Measurements from ENCODE around the gene CAPN9. TPM values are rescaled to one million over a fixed set of nuclear protein-coding genes. Genes with fewer than 3 reads are reported as not detected.

Gene CAPN9
- total and polyA plus RNA-seq, 9 of the 15 experiments (the other 6 are each of a cell fraction or from before 2014, with no cell fraction given) = not detected

DNA sequence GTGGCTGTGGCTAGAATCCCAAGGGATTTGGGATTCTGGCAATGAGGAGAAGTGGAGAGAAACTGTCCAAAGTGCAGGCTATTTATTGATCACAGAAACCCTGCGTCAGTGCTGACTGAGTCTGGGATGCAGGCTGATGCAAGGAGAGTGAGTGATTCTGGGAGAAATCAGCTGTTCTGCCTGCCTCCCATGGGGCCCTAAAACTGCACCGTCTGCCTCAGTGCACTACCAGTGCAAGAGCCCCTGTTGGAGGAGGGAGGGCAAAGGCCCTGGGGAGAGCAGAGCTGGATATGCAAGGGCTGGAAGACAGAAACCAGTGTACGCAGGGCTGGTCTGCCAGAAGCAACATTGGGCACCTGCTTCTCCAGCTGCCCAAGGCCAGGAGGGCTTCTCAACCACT is 78.6 kb downstream of the CAPN9 start:
- H3K9me3 ChIP-seq (replicated peaks; ENCODE audit: control insufficient read depth, insufficient read depth, low read depth, low read length) = no peaks in the 10 kb centered on the region

More for the DNA sequence above, 78.6 kb downstream of the CAPN9 start:
- in situ Hi-C loops (cut with MboI) = no loop called here
- Histone ChIP-seq H3K4me1 (replicated peaks in 1 of 2; ENCODE audit: control insufficient read depth in 2 of 2, insufficient read depth in 2 of 2, low read length in 2 of 2) (peaks cover 0 to 6% of the 10 kb centered on the region in 2 experiments; a peak in 3 of 5 replicates), H2AFZ (ENCODE audit: low read depth, low read length) (no peak overlapping the region), H3K4me3 (no peak overlapping the region), H3K79me2 (ENCODE audit: control insufficient read depth, insufficient read depth, low read length) (no peaks in the 10 kb centered on the region), H3K9ac (ENCODE audit: insufficient read depth in 1 of 2, low read depth in 2 of 2, low read length in 2 of 2) (no peak overlapping the region), H3K4me2 (ENCODE audit: insufficient read depth, low read length) (no peak overlapping the region), H3K9me1 (ENCODE audit: control insufficient read depth, insufficient read depth, low read length) (no peaks in the 10 kb centered on the region), H4K20me1 (replicated peaks; ENCODE audit: control insufficient read depth, insufficient read depth, low read length) (no peaks in the 10 kb centered on the region), H3K36me3 (ENCODE audit: control insufficient read depth, insufficient read depth, low read length) (no peaks in the 10 kb centered on the region), H3K27me3 (ENCODE audit: control insufficient read depth in 2 of 2, insufficient read depth in 2 of 2, low read length in 2 of 2) (peaks cover 18 to 48% of the 10 kb centered on the region in 2 experiments; a peak in 4 of 5 replicates), H3K27ac (ENCODE audit: extremely low read depth, low read depth, low read length) (no peak overlapping the region)
- intact Hi-C loops (cut with micrococcal nuclease) = no loop called here
- CTCF ChIA-PET (ENCODE audit: low intra/inter-chr PET ratio) = no interaction called here
- BruUV-seq (replicated peaks) = no TSS peak
- POLR2A ChIA-PET = no interaction called here
- DNase-seq (ENCODE audit: extremely low read depth in 1 of 4, low spot score in 3 of 4) (no peak), ATAC-seq (no peak; the same call in 2 of the 3 replicates), FAIRE-seq (no peak)
- 14% methylated on average over 3 of the region's 3 CpGs for WGBS (ENCODE audit: insufficient coverage, low coverage, missing lambda C conversion rate)
- TF ChIP-seq POLR3A (IDR thresholded peaks at IDR 0.05; ENCODE audit: borderline replicate concordance, extremely low read depth, insufficient read depth, insufficient read length) (no peak), MIER1 (IDR thresholded peaks at IDR 0.05; ENCODE audit: low read depth) (no peak), PTRF (tag; IDR thresholded peaks at IDR 0.05) (no peak), ZNF24 (IDR thresholded peaks at IDR 0.05) (no peak), HMGN3 (IDR thresholded peaks at IDR 0.05; ENCODE audit: borderline replicate concordance, extremely low read depth, insufficient read length, low read depth, low read length) (no peak), TBL1XR1 (IDR thresholded peaks at IDR 0.05; ENCODE audit: low read length in 2 of 2) (no peak)
- TF ChIP-seq, protein P1, sequence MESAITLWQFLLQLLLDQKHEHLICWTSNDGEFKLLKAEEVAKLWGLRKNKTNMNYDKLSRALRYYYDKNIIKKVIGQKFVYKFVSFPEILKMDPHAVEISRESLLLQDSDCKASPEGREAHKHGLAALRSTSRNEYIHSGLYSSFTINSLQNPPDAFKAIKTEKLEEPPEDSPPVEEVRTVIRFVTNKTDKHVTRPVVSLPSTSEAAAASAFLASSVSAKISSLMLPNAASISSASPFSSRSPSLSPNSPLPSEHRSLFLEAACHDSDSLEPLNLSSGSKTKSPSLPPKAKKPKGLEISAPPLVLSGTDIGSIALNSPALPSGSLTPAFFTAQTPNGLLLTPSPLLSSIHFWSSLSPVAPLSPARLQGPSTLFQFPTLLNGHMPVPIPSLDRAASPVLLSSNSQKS (CRISPR knock-in tag; IDR thresholded peaks at IDR 0.05) = no peak
